Trophoblast cell (in vitro differentiated cells and primary cell): Measurements from ENCODE around the gene S100A4.

Experiments
- DNase-seq, 2 donors: peaks; one replicate each; pipeline ENCODE4 v3.0.0-alpha.2; 2016
- H2AFZ ChIP-seq: 2 replicates; pipeline ENCODE4 v1.6.1; 2013; ENCODE audit warnings: low read length, moderate library complexity, mild to moderate bottlenecking; ENCODE audit not compliant: insufficient read depth, poor library complexity
- H2AK5ac ChIP-seq: 2 replicates; pipeline ENCODE4 v1.6.1; 2013; ENCODE audit warnings: mild to moderate bottlenecking, low read length
- H2BK120ac ChIP-seq: 2 replicates; pipeline ENCODE4 v1.6.1; 2013; ENCODE audit warnings: low read length, mild to moderate bottlenecking, moderate library complexity; ENCODE audit not compliant: insufficient read depth, poor library complexity
- H2BK12ac ChIP-seq: 2 replicates; pipeline ENCODE4 v1.6.1; 2013; ENCODE audit warnings: mild to moderate bottlenecking, low read length, moderate library complexity
- H2BK5ac ChIP-seq: 2 replicates; pipeline ENCODE4 v1.6.1; 2013; ENCODE audit warnings: low read length, low read depth, moderate library complexity, mild to moderate bottlenecking; ENCODE audit not compliant: poor library complexity
- H3K14ac ChIP-seq: 2 replicates; pipeline ENCODE4 v1.6.1; 2013; ENCODE audit warnings: mild to moderate bottlenecking, low read length
- H3K18ac ChIP-seq: 2 replicates; pipeline ENCODE4 v1.6.1; 2013; ENCODE audit warnings: mild to moderate bottlenecking, low read length
- H3K23ac ChIP-seq: 2 replicates; pipeline ENCODE4 v1.6.1; 2013; ENCODE audit warnings: low read length
- H3K27ac ChIP-seq: 2 replicates; pipeline ENCODE4 v1.5.1; 2013; ENCODE audit warnings: low read depth, mild to moderate bottlenecking, inconsistent platforms, low read length, moderate library complexity
- H3K27me3 ChIP-seq: 2 replicates; pipeline ENCODE4 v1.6.1; 2013; ENCODE audit warnings: inconsistent platforms, mild to moderate bottlenecking, low read length, moderate library complexity; ENCODE audit not compliant: insufficient read depth
- H3K36me3 ChIP-seq, 2 experiments: 1 replicate in 1 of 2; 2 replicates in 1 of 2; pipeline ENCODE4 v1.6.1; 2013; ENCODE audit warnings: low read length in 2 of 2, mild to moderate bottlenecking in 2 of 2, moderate library complexity in 1 of 2; ENCODE audit not compliant: insufficient read depth in 2 of 2, control insufficient read depth in 1 of 2
- H3K4ac ChIP-seq: 2 replicates; pipeline ENCODE4 v1.6.1; 2013; ENCODE audit warnings: low read depth, mild to moderate bottlenecking, low read length, moderate library complexity
- H3K4me1 ChIP-seq, 2 experiments: 1 replicate in 1 of 2; 2 replicates in 1 of 2; pipeline ENCODE4 v1.6.1; 2013; ENCODE audit warnings: low read length in 2 of 2, mild to moderate bottlenecking in 2 of 2, moderate library complexity in 1 of 2; ENCODE audit not compliant: insufficient read depth in 2 of 2, control insufficient read depth in 1 of 2
- H3K4me2 ChIP-seq: 2 replicates; pipeline ENCODE4 v1.6.1; 2013; ENCODE audit warnings: inconsistent platforms, mild to moderate bottlenecking, low read length, moderate library complexity
- H3K4me3 ChIP-seq: 2 replicates; pipeline ENCODE4 v1.5.1; 2013; ENCODE audit warnings: mild to moderate bottlenecking, low read depth, low read length, inconsistent platforms
- H3K79me1 ChIP-seq: one replicate; pipeline ENCODE4 v1.6.1; 2013; ENCODE audit warnings: low read length
- H3K79me2 ChIP-seq: 2 replicates; pipeline ENCODE4 v1.6.1; 2013; ENCODE audit warnings: low read length, mild to moderate bottlenecking; ENCODE audit not compliant: control insufficient read depth, insufficient read depth, poor library complexity
- H3K9ac ChIP-seq: 2 replicates; pipeline ENCODE4 v1.6.1; 2013; ENCODE audit warnings: mild to moderate bottlenecking, low read length
- H3K9me3 ChIP-seq: 2 replicates; pipeline ENCODE4 v1.6.1; 2013; ENCODE audit warnings: low read depth, mild to moderate bottlenecking, control low read depth, inconsistent platforms, low read length; ENCODE audit not compliant: insufficient read depth
- H4K12ac ChIP-seq: 2 replicates; pipeline ENCODE4 v1.6.1; 2013; ENCODE audit warnings: low read depth, mild to moderate bottlenecking, low read length, moderate library complexity
- H4K8ac ChIP-seq: 2 replicates; pipeline ENCODE4 v1.6.1; 2013; ENCODE audit warnings: low read depth, mild to moderate bottlenecking, low read length, moderate library complexity
- H4K91ac ChIP-seq: one replicate; pipeline ENCODE4 v1.6.1; 2013; ENCODE audit warnings: low read depth, mild to moderate bottlenecking, low read length, moderate library complexity
- WGBS: extraction: QIAGEN DNeasy Blood & Tissue Kit; methylation state at CpG from one replicate; pipeline ENCODE4 v1.1.7; 2013; ENCODE audit warnings: missing lambda C conversion rate; ENCODE audit not compliant: insufficient read length, insufficient coverage; ENCODE audit errors: extremely low coverage; 5-methylcytosine and 5-hydroxymethylcytosine counted together

Gene S100A4

DNA sequence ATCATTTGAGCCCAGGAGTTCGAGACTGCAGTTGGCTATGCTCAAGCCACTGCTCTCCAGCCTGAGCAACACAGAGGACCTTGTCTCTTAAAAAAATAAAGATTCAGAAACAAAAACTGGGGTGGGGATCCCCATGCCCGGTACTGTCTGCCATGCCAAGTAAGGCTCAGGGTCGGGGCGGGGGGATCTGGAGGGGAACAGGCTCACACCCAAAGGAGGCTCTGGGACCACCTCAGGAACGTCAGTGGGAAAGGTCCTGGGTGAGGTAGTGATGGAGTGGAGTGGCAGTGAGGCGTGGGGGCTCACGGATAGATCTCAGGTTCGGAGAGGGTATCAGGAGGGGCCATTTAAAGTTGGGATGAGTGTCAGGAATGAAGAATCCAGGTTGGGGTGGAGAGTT is 765 bp upstream of the S100A4 start:
- H2AK5ac ChIP-seq, result peak overlapping the region; percentile 94
- H2BK120ac ChIP-seq, result peak overlapping the region; percentile 85
- H4K12ac ChIP-seq, result no peak overlapping the region
- no peak for DNase-seq
- H3K4me1 ChIP-seq, result peaks cover 61 to 69% of the 10 kb centered on the region in 2 experiments
- peaks cover 71% of the 10 kb centered on the region for H3K79me1 ChIP-seq
- H3K27me3 ChIP-seq, result no peaks in the 10 kb centered on the region
- no peak overlapping the region for H3K4me2 ChIP-seq
- H3K18ac ChIP-seq, result peak overlapping the region; percentile 64
- peak overlapping the region; percentile 69 for H3K4ac ChIP-seq
- H3K9me3 ChIP-seq, result no peaks in the 10 kb centered on the region
- peak overlapping the region; percentile 40 for H2AFZ ChIP-seq
- peak overlapping the region; percentile 89 for H2BK12ac ChIP-seq
- peaks cover 2 to 3% of the 10 kb centered on the region in 2 experiments for H3K36me3 ChIP-seq
- H3K79me2 ChIP-seq, result peaks cover 18% of the 10 kb centered on the region
- no CpG with 5 or more reads among the region's 8 CpGs for WGBS
- peak overlapping the region; percentile 54 for H2BK5ac ChIP-seq
- no peak overlapping the region for H3K9ac ChIP-seq
- peak overlapping the region; percentile 76 for H3K14ac ChIP-seq
- H3K4me3 ChIP-seq, result no peak overlapping the region
- peak overlapping the region; percentile 60 for H4K8ac ChIP-seq
- peak overlapping the region; percentile 66 for H3K27ac ChIP-seq
- H3K23ac ChIP-seq, result no peak overlapping the region
- H4K91ac ChIP-seq, result peak overlapping the region; percentile 100

DNA sequence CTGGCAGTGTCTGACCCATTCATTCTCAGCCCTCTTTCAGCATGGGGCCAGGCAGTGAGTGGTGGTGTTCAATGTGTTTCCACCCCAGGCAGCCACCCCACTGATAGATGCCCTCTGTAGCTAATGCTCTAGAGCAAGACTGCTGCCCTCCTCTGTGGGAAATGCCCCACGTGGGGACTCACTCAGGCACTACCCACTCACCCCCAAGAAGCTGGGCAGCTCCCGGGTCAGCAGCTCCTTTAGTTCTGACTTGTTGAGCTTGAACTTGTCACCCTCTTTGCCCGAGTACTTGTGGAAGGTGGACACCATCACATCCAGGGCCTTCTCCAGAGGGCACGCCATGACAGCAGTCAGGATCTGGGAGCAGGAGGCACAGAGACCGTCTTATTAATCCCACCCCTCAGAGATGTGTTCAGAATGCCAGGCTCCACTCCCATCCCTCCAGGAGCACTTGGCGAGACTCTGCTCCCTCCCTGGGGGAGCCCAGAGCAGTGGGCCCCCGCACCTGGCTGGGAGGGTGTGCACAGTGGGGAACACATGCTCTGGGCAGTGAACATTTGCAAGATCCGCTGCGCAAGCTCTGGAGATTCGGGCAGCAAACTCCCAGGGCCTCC is 1.0 kb downstream of the S100A4 start:
- peak overlapping the region; percentile 84 for H4K8ac ChIP-seq
- H3K4ac ChIP-seq, result peak overlapping the region; percentile 73
- no peak for DNase-seq
- H3K4me2 ChIP-seq, result peak overlapping the region; percentile 48
- H3K9me3 ChIP-seq, result no peaks in the 10 kb centered on the region
- no peak overlapping the region for H3K23ac ChIP-seq
- H2BK5ac ChIP-seq, result peak overlapping the region; percentile 82
- peaks cover 48 to 56% of the 10 kb centered on the region in 2 experiments for H3K4me1 ChIP-seq
- H3K36me3 ChIP-seq, result peaks cover 2 to 3% of the 10 kb centered on the region in 2 experiments
- peak overlapping the region; percentile 85 for H2AK5ac ChIP-seq
- peak overlapping the region; percentile 92 for H3K14ac ChIP-seq
- peak overlapping the region; percentile 78 for H2BK12ac ChIP-seq
- H3K9ac ChIP-seq, result peak overlapping the region; percentile 65
- H2BK120ac ChIP-seq, result peak overlapping the region; percentile 88
- H3K27me3 ChIP-seq, result no peaks in the 10 kb centered on the region
- peak overlapping the region; percentile 83 for H3K18ac ChIP-seq
- WGBS, result no CpG with 5 or more reads among the region's 10 CpGs
- H4K12ac ChIP-seq, result peak overlapping the region; percentile 78
- H3K4me3 ChIP-seq, result no peak overlapping the region
- peak overlapping the region; percentile 92 for H4K91ac ChIP-seq
- H3K27ac ChIP-seq, result peak overlapping the region; percentile 89
- peak overlapping the region; percentile 47 for H2AFZ ChIP-seq
- H3K79me2 ChIP-seq, result peaks cover 11% of the 10 kb centered on the region
- peaks cover 58% of the 10 kb centered on the region for H3K79me1 ChIP-seq

- Histone ChIP-seq H3K4me3 (no peak overlapping the region), H3K18ac (no peak overlapping the region), H2BK5ac (no peak overlapping the region), H3K4me1 (peaks cover 40 to 50% of the 10 kb centered on the region in 2 experiments), H2BK12ac (peak overlapping the region; percentile 10), H3K4ac (peak overlapping the region; percentile 3), H3K9ac (no peak overlapping the region), H2BK120ac (no peak overlapping the region), H2AK5ac (no peak overlapping the region), H3K9me3 (no peaks in the 10 kb centered on the region), H4K91ac (peak overlapping the region; percentile 41), H3K36me3 (peaks cover 2 to 3% of the 10 kb centered on the region in 2 experiments), H3K4me2 (no peak overlapping the region), H4K12ac (no peak overlapping the region), H3K27me3 (no peaks in the 10 kb centered on the region), H3K79me2 (peaks cover 6% of the 10 kb centered on the region), H4K8ac (no peak overlapping the region), H3K79me1 (peaks cover 50% of the 10 kb centered on the region), H3K23ac (no peak overlapping the region), H3K27ac (no peak overlapping the region), H3K14ac (peak overlapping the region; percentile 15), H2AFZ (no peak overlapping the region)
- no peak for DNase-seq
- no CpG with 5 or more reads among the region's 4 CpGs for WGBS
Measured at GRCh38 chr1:153543736-153544135, 1.9 kb downstream of the S100A4 start.

DNA sequence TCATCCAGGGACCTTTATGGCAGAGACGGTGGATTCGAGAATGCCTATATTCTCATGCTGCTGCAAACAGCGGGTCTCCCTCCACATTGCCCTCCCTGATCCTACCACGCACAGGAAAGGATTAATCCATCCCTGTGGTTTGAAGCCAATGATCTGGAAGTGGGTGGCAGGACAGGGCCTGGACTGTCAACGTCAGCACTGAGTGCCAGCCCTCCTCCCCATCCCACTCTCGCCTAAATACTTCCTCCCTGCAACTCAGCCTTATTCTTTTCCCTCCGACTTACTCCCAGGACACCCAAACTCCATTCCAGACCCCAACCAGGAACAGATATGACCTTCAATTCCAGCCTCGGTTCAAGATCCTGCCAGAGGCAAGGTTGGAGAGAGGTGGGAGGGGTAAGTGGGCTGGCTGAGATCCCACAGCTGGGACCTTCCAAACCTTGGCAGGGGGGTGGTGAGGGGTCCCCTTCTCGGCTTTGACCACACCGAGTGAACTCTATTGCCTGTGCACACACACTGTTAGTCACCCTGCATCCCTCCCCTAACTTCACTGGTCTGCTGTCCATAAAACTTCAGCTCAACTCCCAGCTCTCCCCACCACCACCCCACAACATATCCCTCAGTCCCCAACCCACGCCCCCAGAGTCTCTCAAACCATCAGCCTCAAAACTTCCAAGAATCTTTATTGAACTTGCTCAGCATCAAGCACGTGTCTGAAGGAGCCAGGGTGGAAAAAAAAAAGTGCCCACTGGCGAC is 2.5 kb downstream of the S100A4 start:
- Histone ChIP-seq H3K4me2 (no peak overlapping the region), H4K91ac (peak overlapping the region; percentile 41)
- no CpG with 5 or more reads among the region's 13 CpGs for WGBS

More for the DNA sequence above, 2.5 kb downstream of the S100A4 start:
- H3K14ac ChIP-seq, result no peak overlapping the region
- no peak overlapping the region for H4K8ac ChIP-seq
- H4K12ac ChIP-seq, result no peak overlapping the region
- peaks cover 46% of the 10 kb centered on the region for H3K79me1 ChIP-seq
- peak overlapping the region; percentile 10 for H3K18ac ChIP-seq
- H3K27me3 ChIP-seq, result no peaks in the 10 kb centered on the region
- no peak overlapping the region for H2BK5ac ChIP-seq
- no peak overlapping the region for H3K23ac ChIP-seq
- H3K4me1 ChIP-seq, result peaks cover 39 to 48% of the 10 kb centered on the region in 2 experiments
- DNase-seq, result no peak
- H3K4me3 ChIP-seq, result no peak overlapping the region
- H2AK5ac ChIP-seq, result no peak overlapping the region
- H3K4ac ChIP-seq, result no peak overlapping the region
- H3K36me3 ChIP-seq, result peaks cover 2 to 3% of the 10 kb centered on the region in 2 experiments
- no peak overlapping the region for H2AFZ ChIP-seq
- peak overlapping the region; percentile 13 for H2BK120ac ChIP-seq
- no peak overlapping the region for H3K27ac ChIP-seq
- H3K9ac ChIP-seq, result no peak overlapping the region
- H3K79me2 ChIP-seq, result peaks cover 4% of the 10 kb centered on the region
- no peaks in the 10 kb centered on the region for H3K9me3 ChIP-seq
- H2BK12ac ChIP-seq, result peak overlapping the region; percentile 10
